ENCODE data around the gene LNX2.
A peak's percentile ranks its signal among the peaks of the same experiment; 100 is the strongest.

LNX2 gene

GRCh38 chr13:27620377-27621115, at the start of gene LNX2:
Gene LNX2 (minus strand): TSS chr13:27620529. CDS start chr13:27581703, 38,826 bp downstream.
- peak; percentile 92 for DNase-seq

GRCh38 chr13:27667946-27668345, 47.6 kb upstream of the LNX2 start:
- no peak for DNase-seq

DNA sequence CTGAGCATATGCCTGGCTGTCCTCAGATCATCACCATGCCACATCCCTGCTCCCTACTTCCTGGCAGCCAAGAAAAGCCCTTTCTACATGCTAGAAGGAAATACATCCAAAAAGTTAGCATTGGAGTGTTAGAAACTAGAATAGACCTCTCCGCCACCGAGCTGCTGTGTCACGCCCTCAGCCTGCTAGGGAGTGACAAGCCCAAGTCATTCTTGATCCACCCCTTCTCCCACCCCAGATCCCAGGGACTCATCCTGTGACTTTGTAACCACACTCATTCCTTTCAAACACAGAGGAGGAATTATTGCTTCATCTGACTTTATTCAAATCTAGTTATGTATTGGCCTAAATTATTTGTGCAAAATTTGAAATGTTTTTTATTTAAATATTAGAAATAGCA, 46.6 kb upstream of the LNX2 start:
- no peak for DNase-seq

GRCh38 chr13:27665761-27666160, 45.4 kb upstream of the LNX2 start:
- DNase-seq = no peak

- no peak for DNase-seq
These were observed 45.0 kb upstream of the LNX2 start for GRCh38 chr13:27665333-27665732.

DNA sequence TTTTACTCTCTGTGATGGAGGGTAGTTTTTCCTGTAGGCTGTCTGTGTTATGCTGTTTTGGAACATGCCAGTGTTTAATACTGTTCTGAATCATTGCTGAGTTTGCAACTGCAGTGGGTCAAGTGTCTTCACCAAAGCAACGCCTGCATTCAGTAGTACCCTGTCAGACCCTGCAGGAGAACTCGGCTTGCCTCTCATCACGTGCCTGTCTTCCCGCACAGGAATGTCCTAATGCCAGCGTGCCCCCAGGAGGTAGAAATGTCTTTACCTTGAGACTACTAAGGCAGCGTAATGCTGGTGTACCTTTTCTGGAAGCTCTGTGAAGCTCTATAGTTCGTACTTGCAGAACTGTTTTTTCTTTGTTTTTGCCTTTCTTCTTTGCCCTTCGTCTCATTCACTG, 43.6 kb upstream of the LNX2 start:
- no peak for DNase-seq

GRCh38 chr13:27662738-27663470, 42.6 kb upstream of the LNX2 start:
- no peak for DNase-seq

- no peak for DNase-seq
These were observed 40.7 kb upstream of the LNX2 start for GRCh38 chr13:27661017-27661416.

DNA sequence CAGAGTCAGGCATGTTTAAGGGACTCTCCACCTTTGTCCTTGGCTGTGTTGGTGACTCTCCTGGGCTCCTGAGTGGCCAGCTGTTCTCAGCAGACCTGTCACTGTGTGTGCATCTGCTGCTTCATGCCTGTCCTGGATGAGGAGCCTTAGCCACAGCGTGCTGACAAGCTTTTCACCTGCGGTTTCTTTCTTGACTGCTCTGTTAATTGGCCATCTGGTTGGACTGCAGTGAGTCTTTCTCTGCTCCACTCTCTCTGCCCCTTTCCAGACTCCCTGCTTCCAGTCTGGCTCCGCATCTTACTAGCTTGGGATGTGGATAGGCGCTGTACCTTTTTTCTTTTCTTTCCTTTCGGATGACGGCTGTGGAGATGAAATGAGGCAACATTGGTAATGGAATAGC, 40.2 kb upstream of the LNX2 start:
- no peak for DNase-seq

DNA sequence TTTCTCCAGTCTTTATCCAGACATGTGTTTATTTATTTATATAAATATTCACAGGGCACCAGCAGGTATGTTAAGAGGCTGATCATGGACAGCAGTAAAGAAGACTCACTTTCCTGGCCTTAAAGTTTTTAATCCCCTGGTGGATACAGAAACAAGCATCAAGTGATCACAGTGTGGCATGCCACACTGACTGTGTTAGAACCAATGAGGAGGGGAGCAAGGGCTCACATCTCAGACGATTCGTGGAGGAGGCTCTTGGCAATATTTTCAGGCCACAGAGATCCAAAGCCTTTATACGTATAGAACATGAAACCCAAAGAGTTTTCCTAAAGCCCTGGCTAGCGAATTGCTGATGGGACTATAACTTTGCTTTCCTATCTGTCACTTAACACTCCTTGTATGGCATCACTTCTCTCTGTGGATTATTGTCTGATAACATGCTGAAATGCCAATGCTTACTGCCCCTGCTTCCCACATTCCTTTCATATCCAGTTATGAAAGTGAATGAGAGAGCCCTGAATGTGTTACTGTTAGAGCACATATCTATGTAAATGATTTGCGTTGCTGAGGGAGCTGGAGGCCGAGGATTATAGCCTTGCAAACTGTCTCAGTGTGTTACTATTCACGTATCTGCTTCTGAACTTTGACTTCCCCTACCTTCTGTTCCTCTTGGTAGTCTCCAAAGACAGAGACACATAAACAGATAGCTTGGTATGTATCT, 39.0 kb upstream of the LNX2 start:
- DNase-seq = no peak

DNA sequence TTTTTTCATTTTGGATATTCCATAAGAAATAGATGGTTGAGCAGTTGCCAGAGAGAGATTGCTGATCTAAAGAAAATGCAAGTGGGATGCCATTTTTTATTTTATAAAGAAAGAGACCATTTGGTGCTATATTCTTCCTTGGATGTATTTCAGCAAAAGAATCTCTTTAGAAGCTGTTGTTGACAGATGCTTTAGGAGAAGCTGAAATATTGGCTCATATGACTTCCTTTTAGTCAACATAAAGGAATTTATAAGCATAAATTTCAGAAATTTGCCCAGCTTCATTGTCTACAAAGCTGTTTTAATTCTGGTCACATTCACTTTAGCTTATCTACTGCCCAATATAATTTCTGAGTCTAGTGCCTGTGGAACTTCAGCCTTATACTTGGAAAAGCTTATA, 38.2 kb upstream of the LNX2 start:
- DNase-seq = no peak

GRCh38 chr13:27657724-27658123, 37.4 kb upstream of the LNX2 start:
- no peak for DNase-seq

GRCh38 chr13:27654816-27655215, 34.5 kb upstream of the LNX2 start:
- DNase-seq = no peak

DNA sequence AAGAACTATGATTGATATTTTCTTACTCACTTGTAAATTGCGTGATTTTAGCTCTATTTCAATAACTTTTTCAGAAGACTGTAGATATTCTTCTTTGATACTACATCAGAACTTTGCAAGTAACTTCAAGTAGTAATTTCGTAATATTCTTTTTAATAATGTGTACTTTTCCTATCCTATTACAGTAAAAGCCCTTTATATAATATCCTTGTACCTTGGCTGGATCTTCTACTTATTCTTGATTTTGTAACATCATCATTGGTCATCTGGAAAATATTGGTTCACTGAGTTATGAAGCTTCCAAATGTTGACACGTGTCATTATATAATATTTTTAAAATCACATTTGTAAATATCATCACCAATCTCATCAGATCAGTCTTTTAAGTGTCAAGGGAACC, 33.7 kb upstream of the LNX2 start:
- no peak for DNase-seq

- no peak for DNase-seq
These were observed 30.0 kb upstream of the LNX2 start for GRCh38 chr13:27650312-27650711.

DNA sequence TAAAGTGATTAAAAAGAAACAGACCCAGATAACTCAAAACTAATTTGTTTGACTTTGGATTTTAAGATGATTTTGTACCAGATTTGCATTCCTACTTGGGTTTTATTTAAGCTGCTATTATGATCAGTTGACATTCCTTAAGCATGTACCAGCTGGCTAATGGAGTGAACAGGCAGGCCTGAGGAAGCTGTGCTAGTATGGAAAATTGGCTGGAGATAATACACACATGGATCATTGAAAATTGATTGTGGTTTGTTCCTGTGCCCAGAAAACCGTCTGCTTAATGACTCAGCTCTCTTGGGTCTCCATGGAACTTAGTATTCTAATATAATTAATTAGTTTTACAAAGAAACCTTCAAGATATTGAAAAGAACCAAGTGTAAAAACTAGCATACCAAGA, 24.0 kb upstream of the LNX2 start:
- DNase-seq = no peak

DNA sequence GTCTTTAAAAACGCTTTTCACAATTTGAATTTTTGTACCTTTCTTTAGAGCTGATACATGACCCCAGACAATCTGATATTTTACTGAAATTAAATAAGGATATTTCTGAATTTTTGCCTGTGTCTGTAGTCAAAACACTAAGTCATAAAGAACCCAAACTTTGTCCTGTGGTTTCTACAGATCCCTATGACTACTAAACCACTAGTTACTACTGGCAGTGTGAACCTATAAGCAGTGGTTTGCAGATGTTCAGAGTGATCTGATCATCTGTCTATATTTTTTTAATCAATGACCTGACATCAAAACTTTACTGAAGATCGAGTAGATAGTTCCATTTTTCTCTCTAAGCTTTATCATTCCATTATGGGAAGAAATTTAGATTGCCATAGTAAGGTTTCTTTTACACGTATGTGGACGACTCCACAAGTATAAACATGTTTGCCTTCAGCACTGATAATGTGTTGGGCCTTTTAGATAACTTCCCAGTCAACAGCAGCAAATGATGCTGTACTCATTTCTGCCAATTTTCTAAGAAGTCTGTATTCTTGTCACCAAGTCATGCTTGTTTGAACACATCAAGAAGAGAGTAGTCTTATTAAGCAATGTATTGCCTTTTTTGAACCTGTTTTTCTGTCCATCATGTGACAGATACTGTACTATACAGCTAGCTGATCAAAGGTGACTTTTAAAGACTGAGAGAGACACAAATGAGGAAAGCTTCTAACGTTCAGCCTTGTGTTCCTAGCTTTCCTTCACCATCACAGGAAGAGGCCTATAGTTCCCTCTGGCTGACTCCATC, 23.2 kb upstream of the LNX2 start:
- no peak for DNase-seq

GRCh38 chr13:27641711-27642502, 21.6 kb upstream of the LNX2 start:
- DNase-seq = no peak

- no peak for DNase-seq
These were observed 18.9 kb upstream of the LNX2 start for GRCh38 chr13:27639186-27639585.

DNA sequence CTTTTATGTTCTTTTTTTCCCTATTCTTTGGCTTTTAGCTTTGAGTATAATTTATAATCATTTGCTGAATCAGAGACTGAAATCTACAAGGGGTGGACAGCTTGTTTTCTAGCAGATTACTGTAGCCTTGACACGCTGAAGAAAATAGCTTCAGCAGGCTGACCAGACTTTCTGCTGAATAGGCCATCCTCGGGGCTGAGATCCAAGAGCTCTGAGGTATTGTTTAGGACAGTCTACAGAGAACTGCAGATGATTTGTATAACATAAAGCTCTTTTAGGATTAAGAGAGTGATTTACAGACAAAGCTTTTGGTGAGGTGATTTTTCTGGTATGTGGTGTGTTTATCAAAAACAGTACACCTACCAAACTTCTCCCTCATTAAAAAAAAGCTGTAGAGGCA, 18.2 kb upstream of the LNX2 start:
- no peak for DNase-seq

GRCh38 chr13:27638001-27638400, 17.7 kb upstream of the LNX2 start:
- no peak for DNase-seq

DNA sequence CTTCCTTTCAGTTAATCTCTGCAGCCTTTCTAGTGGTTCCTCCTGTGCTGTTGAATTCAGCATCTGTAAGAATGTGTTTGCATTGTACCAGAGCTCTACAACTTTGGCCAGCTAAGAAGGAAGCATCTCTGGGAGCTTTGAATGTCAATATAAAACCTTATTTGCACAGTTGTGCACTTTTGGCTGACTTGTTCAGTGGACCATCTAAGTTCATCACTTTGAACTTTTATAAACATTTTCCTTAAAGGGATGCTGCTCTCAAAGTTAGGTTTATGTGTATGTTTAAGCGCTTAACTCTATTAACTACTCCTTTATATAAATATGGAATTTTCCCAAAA, 16.9 kb upstream of the LNX2 start:
- no peak for DNase-seq

All from kidney glomerular epithelial cell (primary cell).